Measurements from ENCODE around the gene GRK5. TPM values are rescaled to one million over a fixed set of nuclear protein-coding genes. Genes with fewer than 3 reads are reported as not detected.

The GRK5 gene
- total RNA-seq, 1 experiment from 2014 or later = 58.2 TPM

- peaks cover 59% of the 10 kb centered on the region for H3K4me1 ChIP-seq (ENCODE audit: insufficient read depth, low read length, poor library complexity, severe bottlenecking)
- CTCF ChIA-PET = interaction anchor here (0.6 kb wide), 1 partner anchor 140 kb away, joined by 4 read pairs; no protein-coding TSS in a partner anchor
- intact Hi-C loops (cut with micrococcal nuclease; ENCODE audit: unreplicated experiment) = no loop called here
Measured at GRCh38 chr10:119282446-119282845, 75.1 kb downstream of the GRK5 start.

GRCh38 chr10:119283387-119283786 is 76.0 kb downstream of the GRK5 start:
- POLR2A ChIA-PET (ENCODE audit: low non-redundant PET) = no interaction called here
- TF ChIP-seq CTCF (conservative IDR thresholded peaks at IDR 0.05; ENCODE audit: low read depth, low read length) (no peak), EZH2 (IDR thresholded peaks at IDR 0.05; ENCODE audit: borderline replicate concordance, low read depth, low read length, poor library complexity, severe bottlenecking) (no peak)
- Histone ChIP-seq H3K27ac (ENCODE audit: low read depth, low read length, poor library complexity, severe bottlenecking) (peak overlapping the region; percentile 46), H3K9me3 (ENCODE audit: low read depth, low read length, poor library complexity, severe bottlenecking) (no peaks in the 10 kb centered on the region), H3K4me3 (ENCODE audit: low read depth, low read length, poor library complexity, severe bottlenecking) (no peak overlapping the region), H3K4me1 (ENCODE audit: insufficient read depth, low read length, poor library complexity, severe bottlenecking) (peaks cover 59% of the 10 kb centered on the region), H3K36me3 (ENCODE audit: insufficient read depth, low read length, poor library complexity, severe bottlenecking) (no peaks in the 10 kb centered on the region), H3K27me3 (replicated peaks; ENCODE audit: insufficient read depth, low read depth, low read length, poor library complexity) (no peaks in the 10 kb centered on the region)
- CTCF ChIA-PET = no interaction called here
- intact Hi-C loops (cut with micrococcal nuclease; ENCODE audit: unreplicated experiment) = no loop called here
- no peak for DNase-seq (ENCODE audit: low spot score)
- BruUV-seq (replicated peaks) = no TSS peak

More at GRCh38 chr10:119282446-119282845, 75.1 kb downstream of the GRK5 start:
- H3K27ac ChIP-seq (ENCODE audit: low read depth, low read length, poor library complexity, severe bottlenecking) = peak overlapping the region; percentile 58
- no TSS peak for BruUV-seq (replicated peaks)
- no peak for DNase-seq (ENCODE audit: low spot score)
- H3K4me3 ChIP-seq (ENCODE audit: low read depth, low read length, poor library complexity, severe bottlenecking) = no peak overlapping the region
- H3K36me3 ChIP-seq (ENCODE audit: insufficient read depth, low read length, poor library complexity, severe bottlenecking) = no peaks in the 10 kb centered on the region
- H3K9me3 ChIP-seq (ENCODE audit: low read depth, low read length, poor library complexity, severe bottlenecking) = no peaks in the 10 kb centered on the region
- POLR2A ChIA-PET (ENCODE audit: low non-redundant PET) = no interaction called here
- no peaks in the 10 kb centered on the region for H3K27me3 ChIP-seq (replicated peaks; ENCODE audit: insufficient read depth, low read depth, low read length, poor library complexity)
- TF ChIP-seq EZH2 (IDR thresholded peaks at IDR 0.05; ENCODE audit: borderline replicate concordance, low read depth, low read length, poor library complexity, severe bottlenecking) (no peak), CTCF (conservative IDR thresholded peaks at IDR 0.05; ENCODE audit: low read depth, low read length) (no peak)

GRCh38 chr10:119283818-119284217 is 76.4 kb downstream of the GRK5 start:
- no peaks in the 10 kb centered on the region for H3K36me3 ChIP-seq (ENCODE audit: insufficient read depth, low read length, poor library complexity, severe bottlenecking)
- no peaks in the 10 kb centered on the region for H3K9me3 ChIP-seq (ENCODE audit: low read depth, low read length, poor library complexity, severe bottlenecking)
- H3K4me1 ChIP-seq (ENCODE audit: insufficient read depth, low read length, poor library complexity, severe bottlenecking) = peaks cover 62% of the 10 kb centered on the region
- BruUV-seq (replicated peaks) = no TSS peak
- peak overlapping the region; percentile 46 for H3K27ac ChIP-seq (ENCODE audit: low read depth, low read length, poor library complexity, severe bottlenecking)
- ChIA-PET POLR2A (ENCODE audit: low non-redundant PET) (no interaction called here), CTCF (no interaction called here)
- no peak overlapping the region for H3K4me3 ChIP-seq (ENCODE audit: low read depth, low read length, poor library complexity, severe bottlenecking)
- no peak for TF ChIP-seq CTCF (conservative IDR thresholded peaks at IDR 0.05; ENCODE audit: low read depth, low read length)
- no peak for TF ChIP-seq EZH2 (IDR thresholded peaks at IDR 0.05; ENCODE audit: borderline replicate concordance, low read depth, low read length, poor library complexity, severe bottlenecking)
- intact Hi-C loops (cut with micrococcal nuclease; ENCODE audit: unreplicated experiment) = no loop called here
- no peaks in the 10 kb centered on the region for H3K27me3 ChIP-seq (replicated peaks; ENCODE audit: insufficient read depth, low read depth, low read length, poor library complexity)
- no peak for DNase-seq (ENCODE audit: low spot score)
